Astrocyte (in vitro differentiated cells and primary cell): ENCODE results near the gene TREX2. TPM values are rescaled to one million over a fixed set of nuclear protein-coding genes. Genes with fewer than 3 reads are reported as not detected.

ENCODE experiments used
- DNase-seq: peaks from one replicate; pipeline ENCODE4 v3.0.0-alpha.2; 2010; ENCODE audit warnings: low read depth
- FAIRE-seq: peaks from 2 replicates; lab custom pipeline; 2011; peaks lifted over from hg19 to GRCh38; lab: Jason Lieb, UNC
- H2AFZ ChIP-seq: 2 replicates; pipeline ENCODE4 v1.6.0; 2012; ENCODE audit warnings: low read depth, low read length, inconsistent platforms
- H3K27ac ChIP-seq: 2 replicates; pipeline ENCODE4 v1.5.1; 2011; ENCODE audit warnings: low read depth, low read length, inconsistent platforms
- H3K27me3 ChIP-seq: 2 replicates; pipeline ENCODE4 v1.6.0; 2011; ENCODE audit warnings: low read length, inconsistent platforms; ENCODE audit not compliant: insufficient read depth
- H3K36me3 ChIP-seq: 2 replicates; pipeline ENCODE4 v1.5.1; 2011; ENCODE audit warnings: low read length, inconsistent platforms; ENCODE audit not compliant: insufficient read depth
- H3K4me1 ChIP-seq: 2 replicates; pipeline ENCODE4 v1.5.1; 2011; ENCODE audit warnings: low read length, inconsistent platforms; ENCODE audit not compliant: insufficient read depth
- H3K4me2 ChIP-seq: 2 replicates; pipeline ENCODE4 v1.6.0; 2012; ENCODE audit warnings: low read length, inconsistent platforms
- H3K4me3 ChIP-seq: 2 replicates; pipeline ENCODE4 v1.5.1; 2011; ENCODE audit warnings: low read depth, mild to moderate bottlenecking, low read length, inconsistent platforms; ENCODE audit not compliant: insufficient read depth
- H3K79me2 ChIP-seq: 2 replicates; pipeline ENCODE4 v1.6.0; 2012; ENCODE audit warnings: mild to moderate bottlenecking, low read length, inconsistent platforms; ENCODE audit not compliant: insufficient read depth
- H3K9ac ChIP-seq: 2 replicates; pipeline ENCODE4 v1.6.0; 2012; ENCODE audit warnings: mild to moderate bottlenecking, low read length, inconsistent platforms
- H3K9me3 ChIP-seq: 2 replicates; pipeline ENCODE4 v1.5.1; 2012; ENCODE audit warnings: low read depth, mild to moderate bottlenecking, low read length, inconsistent platforms; ENCODE audit not compliant: insufficient read depth
- H4K20me1 ChIP-seq: 2 replicates; pipeline ENCODE4 v1.6.0; 2012; ENCODE audit warnings: low read length, inconsistent platforms; ENCODE audit not compliant: insufficient read depth
- H3K27ac Mint-ChIP-seq: one replicate; pipeline ENCODE4 v1.8.0; 2021; ENCODE audit warnings: mild to moderate bottlenecking, mixed read lengths; ENCODE audit not compliant: unreplicated experiment
- H3K27me3 Mint-ChIP-seq: one replicate; pipeline ENCODE4 v1.8.0; 2021; ENCODE audit warnings: low read depth, mixed read lengths; ENCODE audit not compliant: unreplicated experiment
- H3K36me3 Mint-ChIP-seq: one replicate; pipeline ENCODE4 v1.8.0; 2021; ENCODE audit warnings: low read depth, mixed read lengths; ENCODE audit not compliant: unreplicated experiment
- H3K4me1 Mint-ChIP-seq: one replicate; pipeline ENCODE4 v1.8.0; 2021; ENCODE audit warnings: low read depth, mixed read lengths; ENCODE audit not compliant: unreplicated experiment
- H3K4me3 Mint-ChIP-seq: one replicate; pipeline ENCODE4 v1.8.0; 2021; ENCODE audit warnings: mild to moderate bottlenecking, moderate library complexity, mixed read lengths; ENCODE audit not compliant: unreplicated experiment
- H3K9me3 Mint-ChIP-seq: one replicate; pipeline ENCODE4 v1.8.0; 2021; ENCODE audit warnings: mild to moderate bottlenecking, mixed read lengths; ENCODE audit not compliant: unreplicated experiment
- EZH2 ChIP-seq: IDR thresholded peaks from 2 replicates; pipeline ENCODE4 v1.6.1; 2012; ENCODE audit warnings: mild to moderate bottlenecking, low read length, inconsistent platforms; ENCODE audit not compliant: insufficient read depth
- total RNA-seq: library from RNA; stranded (reverse); gene quantifications from 2 replicates; pipeline ENCODE4 v1.2.1, GENCODE V29; 2021
- TF ChIP-seq, protein P1 (sequence below): IDR thresholded peaks from 2 replicates; pipeline ENCODE4 v1.5.1; 2011; ENCODE audit warnings: low read depth, mild to moderate bottlenecking, inconsistent platforms, low read length, moderate library complexity; ENCODE audit not compliant: insufficient read depth

The TREX2 gene
- total RNA-seq, 1 donor from 2014 or later, result 0.36 TPM

DNA sequence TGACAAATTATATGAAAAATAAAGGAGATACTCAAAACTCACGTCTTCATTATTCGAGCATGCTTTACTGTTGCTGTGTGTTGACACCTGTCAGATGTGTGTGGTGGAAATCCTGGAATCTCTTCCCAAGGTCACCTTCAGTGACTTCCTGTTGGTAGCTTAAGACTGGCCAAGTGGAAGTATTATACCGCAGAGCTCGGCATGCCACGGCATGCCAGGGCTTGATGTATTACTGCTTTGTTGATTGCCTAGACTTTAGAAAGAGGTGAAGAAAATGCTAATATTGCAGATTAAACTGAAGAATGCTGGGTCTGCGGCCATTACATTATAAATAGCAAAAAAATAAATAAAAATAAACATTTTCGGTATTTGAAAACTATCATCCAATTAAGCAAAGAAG is 4.6 kb downstream of the TREX2 start:
- FAIRE-seq, result no peak
- H3K9me3 Mint-ChIP-seq, result no peaks in the 10 kb centered on the region

DNA sequence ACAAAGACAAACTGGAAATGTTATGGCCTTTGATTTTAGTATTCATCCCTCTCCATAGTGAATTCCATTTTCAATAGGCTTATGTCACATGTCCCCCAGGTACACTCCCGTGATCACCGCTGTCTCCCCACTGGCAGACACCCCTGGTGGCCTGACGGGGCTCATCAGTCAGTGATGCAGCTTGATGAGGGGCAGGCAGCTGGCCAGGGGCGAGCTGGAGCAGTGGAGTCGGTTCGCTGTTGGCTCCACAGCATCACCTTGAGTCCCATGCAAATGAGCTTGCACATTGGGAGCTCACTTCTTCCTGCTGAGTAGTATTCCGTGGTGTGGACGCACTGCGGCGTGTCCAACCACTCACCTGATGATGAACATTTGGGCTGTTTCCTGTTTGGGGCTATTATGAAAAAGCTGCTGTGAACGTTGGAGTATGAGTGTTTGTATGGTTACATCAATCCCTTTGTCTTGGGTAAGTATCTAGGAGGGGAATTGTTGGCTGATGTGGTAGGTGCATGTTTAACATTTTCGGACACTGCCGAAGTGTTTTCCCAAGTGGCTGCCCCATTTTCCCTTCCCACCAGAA is 5.2 kb downstream of the TREX2 start:
- H3K79me2 ChIP-seq, result no peaks in the 10 kb centered on the region
- H3K27me3 Mint-ChIP-seq, result peaks cover 8% of the 10 kb centered on the region
- no peaks in the 10 kb centered on the region for H3K27me3 ChIP-seq
- FAIRE-seq, result peak; percentile 13
- H3K9me3 ChIP-seq, result no peaks in the 10 kb centered on the region
- TF ChIP-seq, protein P1, sequence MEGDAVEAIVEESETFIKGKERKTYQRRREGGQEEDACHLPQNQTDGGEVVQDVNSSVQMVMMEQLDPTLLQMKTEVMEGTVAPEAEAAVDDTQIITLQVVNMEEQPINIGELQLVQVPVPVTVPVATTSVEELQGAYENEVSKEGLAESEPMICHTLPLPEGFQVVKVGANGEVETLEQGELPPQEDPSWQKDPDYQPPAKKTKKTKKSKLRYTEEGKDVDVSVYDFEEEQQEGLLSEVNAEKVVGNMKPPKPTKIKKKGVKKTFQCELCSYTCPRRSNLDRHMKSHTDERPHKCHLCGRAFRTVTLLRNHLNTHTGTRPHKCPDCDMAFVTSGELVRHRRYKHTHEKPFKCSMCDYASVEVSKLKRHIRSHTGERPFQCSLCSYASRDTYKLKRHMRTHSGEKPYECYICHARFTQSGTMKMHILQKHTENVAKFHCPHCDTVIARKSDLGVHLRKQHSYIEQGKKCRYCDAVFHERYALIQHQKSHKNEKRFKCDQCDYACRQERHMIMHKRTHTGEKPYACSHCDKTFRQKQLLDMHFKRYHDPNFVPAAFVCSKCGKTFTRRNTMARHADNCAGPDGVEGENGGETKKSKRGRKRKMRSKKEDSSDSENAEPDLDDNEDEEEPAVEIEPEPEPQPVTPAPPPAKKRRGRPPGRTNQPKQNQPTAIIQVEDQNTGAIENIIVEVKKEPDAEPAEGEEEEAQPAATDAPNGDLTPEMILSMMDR, result no peak
- no peak for TF ChIP-seq EZH2
- no peak overlapping the region for H3K4me3 Mint-ChIP-seq
- H3K4me3 ChIP-seq, result no peak overlapping the region
- no peak overlapping the region for H2AFZ ChIP-seq
- no peak overlapping the region for H3K4me2 ChIP-seq
- no peaks in the 10 kb centered on the region for H3K9me3 Mint-ChIP-seq
- H3K36me3 Mint-ChIP-seq, result no peaks in the 10 kb centered on the region
- no peak for DNase-seq
- no peaks in the 10 kb centered on the region for H3K36me3 ChIP-seq
- H3K4me1 Mint-ChIP-seq, result no peaks in the 10 kb centered on the region
- no peaks in the 10 kb centered on the region for H3K4me1 ChIP-seq
- H3K27ac ChIP-seq, result no peak overlapping the region
- H3K9ac ChIP-seq, result no peak overlapping the region
- H3K27ac Mint-ChIP-seq, result no peak overlapping the region
- no peaks in the 10 kb centered on the region for H4K20me1 ChIP-seq

More for the DNA sequence above, 4.6 kb downstream of the TREX2 start:
- Histone ChIP-seq H3K36me3 (no peaks in the 10 kb centered on the region), H4K20me1 (no peaks in the 10 kb centered on the region), H2AFZ (no peak overlapping the region), H3K4me2 (no peak overlapping the region), H3K27ac (no peak overlapping the region), H3K9ac (no peak overlapping the region), H3K9me3 (no peaks in the 10 kb centered on the region), H3K4me1 (no peaks in the 10 kb centered on the region), H3K27me3 (no peaks in the 10 kb centered on the region), H3K79me2 (no peaks in the 10 kb centered on the region), H3K4me3 (no peak overlapping the region)
- Mint-ChIP-seq H3K27ac (no peak overlapping the region), H3K4me1 (no peaks in the 10 kb centered on the region), H3K27me3 (peaks cover 8% of the 10 kb centered on the region), H3K4me3 (no peak overlapping the region), H3K36me3 (no peaks in the 10 kb centered on the region)
- no peak for DNase-seq
- TF ChIP-seq EZH2, result no peak
- TF ChIP-seq, protein P1, result no peak

DNA sequence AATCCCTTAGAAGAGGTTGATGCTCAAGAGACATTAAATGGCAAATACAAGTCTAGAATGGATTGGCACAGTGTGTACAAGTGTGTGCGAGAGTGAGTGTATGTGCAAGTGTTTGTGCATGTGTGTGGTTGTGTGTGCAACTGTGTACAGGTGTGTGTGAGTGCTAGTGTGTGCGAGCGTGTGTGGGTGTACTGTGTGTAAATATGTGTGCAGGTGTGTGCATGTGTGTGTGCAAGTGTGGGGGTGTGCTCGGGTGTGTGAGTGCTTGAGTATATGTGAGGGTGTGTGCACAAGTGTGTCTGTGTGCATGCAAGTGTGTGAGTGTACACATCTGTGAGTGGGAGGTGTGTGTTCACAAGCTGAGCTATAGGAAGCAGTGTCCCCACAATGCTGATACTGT is 5.9 kb downstream of the TREX2 start:
- H3K27me3 ChIP-seq, result no peaks in the 10 kb centered on the region
- no peak overlapping the region for H3K27ac ChIP-seq
- no peak overlapping the region for H3K9ac ChIP-seq
- H3K4me3 Mint-ChIP-seq, result no peak overlapping the region
- no peak overlapping the region for H3K4me2 ChIP-seq
- TF ChIP-seq, protein P1, result no peak
- no peak for TF ChIP-seq EZH2
- H3K4me1 Mint-ChIP-seq, result no peaks in the 10 kb centered on the region
- no peak overlapping the region for H3K4me3 ChIP-seq
- H2AFZ ChIP-seq, result no peak overlapping the region
- H3K4me1 ChIP-seq, result no peaks in the 10 kb centered on the region
- no peaks in the 10 kb centered on the region for H4K20me1 ChIP-seq
- H3K79me2 ChIP-seq, result no peaks in the 10 kb centered on the region
- H3K9me3 Mint-ChIP-seq, result no peaks in the 10 kb centered on the region
- H3K27ac Mint-ChIP-seq, result no peak overlapping the region
- H3K9me3 ChIP-seq, result no peaks in the 10 kb centered on the region
- DNase-seq (no peak), FAIRE-seq (no peak)
- H3K27me3 Mint-ChIP-seq, result peaks cover 8% of the 10 kb centered on the region
- H3K36me3 Mint-ChIP-seq, result no peaks in the 10 kb centered on the region
- H3K36me3 ChIP-seq, result no peaks in the 10 kb centered on the region
